Fibroblast of mammary gland (primary cell): ENCODE data around the gene PKN2.

Experiments
- DNase-seq: peaks from one replicate; pipeline ENCODE4 v3.0.0-alpha.2; 2010; ENCODE audit warnings: low read depth
- H3K4me3 ChIP-seq: 2 replicates; pipeline ENCODE4 v1.5.1; 2011; ENCODE audit warnings: low read depth, mild to moderate bottlenecking, low read length, moderate library complexity; ENCODE audit not compliant: control insufficient read depth
- CTCF ChIP-seq: conservative IDR thresholded peaks from 2 replicates; pipeline ENCODE4 v1.5.1; 2011; ENCODE audit warnings: low read depth, low read length, inconsistent platforms; ENCODE audit not compliant: control insufficient read depth, insufficient read depth

PKN2 gene

GRCh38 chr1:88658419-88658818 lies 25.7 kb upstream of the PKN2 start:
- TF ChIP-seq CTCF = no peak
- H3K4me3 ChIP-seq = no peak overlapping the region
- DNase-seq = no peak

GRCh38 chr1:88659552-88659951 lies 24.5 kb upstream of the PKN2 start:
- TF ChIP-seq CTCF = no peak

GRCh38 chr1:88661188-88661587 lies 22.9 kb upstream of the PKN2 start:
- no peak for TF ChIP-seq CTCF
- no peak overlapping the region for H3K4me3 ChIP-seq
- no peak for DNase-seq

More at GRCh38 chr1:88659552-88659951, 24.5 kb upstream of the PKN2 start:
- H3K4me3 ChIP-seq = no peak overlapping the region
- DNase-seq = no peak

- no peak for TF ChIP-seq CTCF
- DNase-seq = no peak
- no peak overlapping the region for H3K4me3 ChIP-seq
Observed at GRCh38 chr1:88661951-88662699, 21.9 kb upstream of the PKN2 start.

- TF ChIP-seq CTCF = no peak
- DNase-seq = no peak
- H3K4me3 ChIP-seq = no peak overlapping the region
Observed at GRCh38 chr1:88662723-88663122, 21.4 kb upstream of the PKN2 start.

GRCh38 chr1:88668405-88668804 lies 15.7 kb upstream of the PKN2 start:
- no peak for DNase-seq
- no peak for TF ChIP-seq CTCF
- no peak overlapping the region for H3K4me3 ChIP-seq

GRCh38 chr1:88670462-88670861 lies 13.6 kb upstream of the PKN2 start:
- TF ChIP-seq CTCF = no peak
- H3K4me3 ChIP-seq = no peak overlapping the region
- no peak for DNase-seq
